Peyer's patch (tissue), 4 donors: ENCODE data around the gene CEMIP.

Experiments
- CTCF ChIP-seq, 6 experiments: fragments of 450-650 bp in 4 of 6; fragments of 200-600 bp in 2 of 6; sonication (generic) in 1 of 6; IDR thresholded peaks; one replicate each; pipeline ENCODE4 v1.5.1; 2017 to 2019; ENCODE audit warnings: antibody characterized with exemption in 6 of 6, mild to moderate bottlenecking in 3 of 6, moderate library complexity in 1 of 6
- POLR2A ChIP-seq, 2 donors: fragments of 450-650 bp; IDR thresholded peaks; one replicate each; pipeline ENCODE4 v1.5.1; 2017; ENCODE audit warnings: antibody characterized with exemption in 2 of 2, mild to moderate bottlenecking in 2 of 2, moderate library complexity in 2 of 2

GRCh38 chr15:80925597-80926059 is 146.5 kb downstream of the CEMIP start:
- TF ChIP-seq CTCF (IDR thresholded peaks at IDR 0.05), result no peak
- no peak for TF ChIP-seq POLR2A (IDR thresholded peaks at IDR 0.05)
